GM12801 (cell line): ENCODE data around the gene ZNRF4.

Experiments
- CTCF ChIP-seq: IDR thresholded peaks from one replicate; pipeline ENCODE4 v1.5.1; 2011; ENCODE audit warnings: control low read depth; ENCODE audit not compliant: insufficient read length; ENCODE audit errors: extremely low read depth

The ZNRF4 gene

GRCh38 chr19:5455367-5456129, at the start of gene ZNRF4:
TSS of gene ZNRF4 (plus strand) at chr19:5455417. CDS start at chr19:5455492, 75 bp downstream.
- no peak for TF ChIP-seq CTCF

GRCh38 chr19:5406816-5407215, 48.4 kb upstream of the ZNRF4 start:
- no peak for TF ChIP-seq CTCF

DNA sequence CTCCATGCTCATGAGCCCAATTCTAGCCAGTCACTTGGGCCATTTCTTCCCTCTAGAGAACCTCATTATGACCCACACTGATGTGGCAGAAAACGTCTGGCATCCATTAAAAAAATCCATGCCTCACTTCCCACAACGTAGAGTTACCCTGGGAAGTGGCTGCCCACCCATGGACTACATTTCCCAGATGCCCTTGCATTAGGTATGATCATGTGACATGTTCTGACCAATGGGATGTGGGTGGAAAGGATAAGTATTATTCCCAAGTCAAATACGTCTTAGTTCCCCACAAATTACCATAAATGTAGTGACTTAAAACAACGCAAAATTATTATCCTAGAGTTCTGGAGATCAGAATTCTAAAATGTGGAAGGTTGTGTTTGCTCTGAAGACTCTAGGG, 47.9 kb upstream of the ZNRF4 start:
- TF ChIP-seq CTCF: no peak

DNA sequence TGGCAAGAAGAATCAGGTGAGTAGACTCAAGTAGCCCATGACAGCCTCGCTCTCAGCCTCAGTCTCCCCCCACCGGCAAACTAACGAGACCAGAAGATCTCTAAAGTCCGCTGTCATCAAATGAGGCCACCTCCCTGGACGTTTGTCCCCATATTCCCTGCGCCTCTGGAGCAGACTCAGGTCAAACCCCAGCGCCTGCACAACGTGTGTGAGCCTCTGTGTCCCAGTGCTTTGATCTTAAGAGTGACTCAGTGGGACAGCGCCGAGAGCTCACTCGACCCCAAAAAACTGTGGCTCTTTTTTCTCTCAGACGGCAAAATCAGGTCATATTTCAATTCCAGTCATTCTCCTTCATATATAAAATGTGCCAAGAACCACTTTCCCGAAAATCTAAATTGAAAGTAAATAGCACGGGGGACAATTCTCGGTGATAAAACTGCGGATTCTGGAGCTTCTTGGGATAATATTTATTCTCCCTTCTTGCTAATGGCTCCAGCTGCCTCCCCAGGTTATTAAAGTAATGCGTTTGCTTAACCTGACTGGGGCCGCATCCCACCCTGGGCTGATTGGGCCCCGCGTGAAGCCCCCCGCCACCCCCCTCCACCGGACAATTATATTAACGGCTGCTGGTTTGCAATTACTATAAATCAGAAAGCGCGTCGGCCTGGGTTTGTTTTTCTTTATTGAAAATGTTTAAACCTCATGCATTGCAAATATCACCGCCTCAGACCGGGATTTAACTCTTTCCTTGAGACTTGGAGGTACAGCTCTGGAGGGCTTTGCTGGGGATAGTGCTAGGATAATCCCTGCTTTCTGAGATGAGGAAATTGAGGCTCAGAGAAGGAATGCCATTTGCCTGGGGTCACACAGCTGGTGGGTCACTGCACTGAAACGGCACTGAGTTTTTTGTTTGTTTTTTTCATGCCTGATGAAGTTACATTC, 37.5 kb upstream of the ZNRF4 start:
- no peak for TF ChIP-seq CTCF

DNA sequence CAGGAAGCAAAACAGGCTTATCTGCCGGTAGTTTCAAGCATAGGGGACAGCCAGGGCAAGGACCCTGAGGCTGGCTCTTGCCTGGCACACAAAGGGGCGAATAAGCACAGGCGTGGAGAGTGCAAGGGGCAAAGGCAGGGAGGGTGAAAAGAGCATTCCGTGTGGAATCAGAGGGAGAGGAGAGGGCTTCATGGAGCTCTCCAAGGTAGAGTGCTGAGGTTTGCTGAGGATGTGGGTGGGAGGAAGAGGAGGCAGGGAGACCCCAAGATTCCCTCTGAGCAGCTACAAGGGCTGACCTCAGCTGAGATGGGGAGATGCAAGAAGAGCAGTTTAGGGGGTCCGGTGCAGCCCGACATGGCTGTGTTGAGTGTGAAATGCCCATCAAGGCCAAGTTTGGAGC, 36.5 kb upstream of the ZNRF4 start:
- TF ChIP-seq CTCF: no peak

DNA sequence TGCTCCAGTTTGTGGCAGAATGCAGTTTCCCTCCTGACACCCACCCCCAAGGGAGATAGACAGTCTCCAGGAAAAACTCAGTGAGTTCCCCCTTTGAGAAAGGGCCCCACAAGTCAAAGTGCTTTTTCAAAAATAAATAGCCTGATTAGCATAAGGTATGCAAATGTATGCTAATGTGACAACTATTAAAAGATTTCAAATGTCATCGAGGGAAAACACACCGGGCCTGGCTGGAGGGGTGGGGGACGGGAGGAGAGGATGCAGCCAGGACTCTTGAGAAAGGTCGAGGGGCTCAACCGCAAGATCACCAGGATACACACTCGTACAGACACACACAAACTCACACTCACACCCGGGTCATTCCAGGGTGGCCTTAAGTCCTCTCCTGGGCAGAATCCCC, 34.3 kb upstream of the ZNRF4 start:
- TF ChIP-seq CTCF: no peak

GRCh38 chr19:5423567-5424125, 31.6 kb upstream of the ZNRF4 start:
- no peak for TF ChIP-seq CTCF
